Measurements from ENCODE around the gene CSNK2B. TPM values are rescaled to one million over a fixed set of nuclear protein-coding genes. Genes with fewer than 3 reads are reported as not detected.

CSNK2B gene
- total and polyA plus RNA-seq, 9 of the 15 experiments (the other 6 are each of a cell fraction or from before 2014, with no cell fraction given): 120 to 1,126 (median 529) TPM

- in situ Hi-C loops (cut with MboI) (no loop called here), intact Hi-C loops (cut with micrococcal nuclease) (no loop called here)
- Histone ChIP-seq H3K4me2 (ENCODE audit: insufficient read depth, low read length) (peak overlapping the region; percentile 9; the same call in 1 of the 2 replicates), H3K9ac (ENCODE audit: insufficient read depth in 1 of 2, low read depth in 2 of 2, low read length in 2 of 2) (peak overlapping the region in 1 of 2 experiments; percentile 73; a peak in 2 of 4 replicates), H3K9me3 (replicated peaks; ENCODE audit: control insufficient read depth, insufficient read depth, low read depth, low read length) (no peaks in the 10 kb centered on the region), H3K27ac (ENCODE audit: extremely low read depth, low read depth, low read length) (no peak overlapping the region), H4K20me1 (replicated peaks; ENCODE audit: control insufficient read depth, insufficient read depth, low read length) (no peaks in the 10 kb centered on the region), H3K36me3 (ENCODE audit: control insufficient read depth, insufficient read depth, low read length) (no peaks in the 10 kb centered on the region), H3K79me2 (ENCODE audit: control insufficient read depth, insufficient read depth, low read length) (no peaks in the 10 kb centered on the region), H3K27me3 (ENCODE audit: control insufficient read depth in 2 of 2, insufficient read depth in 2 of 2, low read length in 2 of 2) (no peaks in the 10 kb centered on the region), H2AFZ (ENCODE audit: low read depth, low read length) (peak overlapping the region; percentile 58), H3K9me1 (ENCODE audit: control insufficient read depth, insufficient read depth, low read length) (no peaks in the 10 kb centered on the region), H3K4me3 (no peak overlapping the region), H3K4me1 (replicated peaks in 1 of 2; ENCODE audit: control insufficient read depth in 2 of 2, insufficient read depth in 2 of 2, low read length in 2 of 2) (peaks cover 33 to 48% of the 10 kb centered on the region in 2 experiments)
- DNase-seq (ENCODE audit: extremely low read depth in 1 of 4, low spot score in 3 of 4) (peak in 2 of 4 experiments; percentile 50 to 55), FAIRE-seq (no peak), ATAC-seq (peak; percentile 3; the same call in 1 of the 3 replicates)
- ChIA-PET POLR2A (interaction anchor here (0.7 to 12.4 kb wide), 9 partner anchors 8 to 261 kb away, joined by 3 to 223 read pairs (median 4); partner anchors contain the start of genes ABHD16A, DDAH2, DXO and GPANK1), CTCF (ENCODE audit: low intra/inter-chr PET ratio) (no interaction called here)
- 34% methylated on average over 8 of the region's 8 CpGs for WGBS (ENCODE audit: insufficient coverage, low coverage, missing lambda C conversion rate)
- no TSS peak for BruUV-seq (replicated peaks)
- TF ChIP-seq, protein P1, sequence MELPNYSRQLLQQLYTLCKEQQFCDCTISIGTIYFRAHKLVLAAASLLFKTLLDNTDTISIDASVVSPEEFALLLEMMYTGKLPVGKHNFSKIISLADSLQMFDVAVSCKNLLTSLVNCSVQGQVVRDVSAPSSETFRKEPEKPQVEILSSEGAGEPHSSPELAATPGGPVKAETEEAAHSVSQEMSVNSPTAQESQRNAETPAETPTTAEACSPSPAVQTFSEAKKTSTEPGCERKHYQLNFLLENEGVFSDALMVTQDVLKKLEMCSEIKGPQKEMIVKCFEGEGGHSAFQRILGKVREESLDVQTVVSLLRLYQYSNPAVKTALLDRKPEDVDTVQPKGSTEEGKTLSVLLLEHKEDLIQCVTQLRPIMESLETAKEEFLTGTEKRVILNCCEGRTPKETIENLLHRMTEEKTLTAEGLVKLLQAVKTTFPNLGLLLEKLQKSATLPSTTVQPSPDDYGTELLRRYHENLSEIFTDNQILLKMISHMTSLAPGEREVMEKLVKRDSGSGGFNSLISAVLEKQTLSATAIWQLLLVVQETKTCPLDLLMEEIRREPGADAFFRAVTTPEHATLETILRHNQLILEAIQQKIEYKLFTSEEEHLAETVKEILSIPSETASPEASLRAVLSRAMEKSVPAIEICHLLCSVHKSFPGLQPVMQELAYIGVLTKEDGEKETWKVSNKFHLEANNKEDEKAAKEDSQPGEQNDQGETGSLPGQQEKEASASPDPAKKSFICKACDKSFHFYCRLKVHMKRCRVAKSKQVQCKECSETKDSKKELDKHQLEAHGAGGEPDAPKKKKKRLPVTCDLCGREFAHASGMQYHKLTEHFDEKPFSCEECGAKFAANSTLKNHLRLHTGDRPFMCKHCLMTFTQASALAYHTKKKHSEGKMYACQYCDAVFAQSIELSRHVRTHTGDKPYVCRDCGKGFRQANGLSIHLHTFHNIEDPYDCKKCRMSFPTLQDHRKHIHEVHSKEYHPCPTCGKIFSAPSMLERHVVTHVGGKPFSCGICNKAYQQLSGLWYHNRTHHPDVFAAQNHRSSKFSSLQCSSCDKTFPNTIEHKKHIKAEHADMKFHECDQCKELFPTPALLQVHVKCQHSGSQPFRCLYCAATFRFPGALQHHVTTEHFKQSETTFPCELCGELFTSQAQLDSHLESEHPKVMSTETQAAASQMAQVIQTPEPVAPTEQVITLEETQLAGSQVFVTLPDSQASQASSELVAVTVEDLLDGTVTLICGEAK (IDR thresholded peaks at IDR 0.05): no peak
- TF ChIP-seq, protein P1 (CRISPR knock-in tag; IDR thresholded peaks at IDR 0.05): 0 out of 2 replicates have a peak, but pooled peaks have one; percentile 26
- TF ChIP-seq ZNF75A (CRISPR knock-in tag; IDR thresholded peaks at IDR 0.05) (no peak), ZNF143 (CRISPR knock-in tag; IDR thresholded peaks at IDR 0.05) (no peak), SIN3A (IDR thresholded peaks at IDR 0.05; ENCODE audit: borderline replicate concordance in 2 of 2, control insufficient read depth in 1 of 2, low read depth in 2 of 2, low read length in 2 of 2) (no peak), ZBTB17 (CRISPR knock-in tag; IDR thresholded peaks at IDR 0.05) (0 out of 2 replicates have a peak, but pooled peaks have one; percentile 40), EP300 (IDR thresholded peaks at IDR 0.05; ENCODE audit: low read length) (peak; percentile 7; the same call in 1 of the 2 replicates), SPI1 (IDR thresholded peaks at IDR 0.05; ENCODE audit: borderline replicate concordance, low read depth, low read length) (peak; percentile 56; the same call in 1 of the 2 replicates), TAF7 (tag; IDR thresholded peaks at IDR 0.05) (no peak), MYC (IDR thresholded peaks at IDR 0.05; ENCODE audit: low read depth, low read length) (no peak), MYC (CRISPR knock-in tag; IDR thresholded peaks at IDR 0.05; ENCODE audit: borderline replicate concordance, low read depth) (0 out of 2 replicates have a peak, but pooled peaks have one; percentile 20), HNRNPUL1 (IDR thresholded peaks at IDR 0.05; ENCODE audit: low read length) (no peak), ZNF696 (CRISPR knock-in tag; conservative IDR thresholded peaks at IDR 0.05) (no peak), TCF3 (CRISPR knock-in tag; IDR thresholded peaks at IDR 0.05) (peak; percentile 52; the same call in 1 of the 2 replicates)
Measured at GRCh38 chr6:31711233-31711632, 45.4 kb downstream of the CSNK2B start.
